Measurements from ENCODE around the gene MTHFD2L. TPM values are rescaled to one million over a fixed set of nuclear protein-coding genes. Genes with fewer than 3 reads are reported as not detected.

Gene MTHFD2L
- total RNA-seq, 1 experiment from 2014 or later = 9.4 TPM

DNA sequence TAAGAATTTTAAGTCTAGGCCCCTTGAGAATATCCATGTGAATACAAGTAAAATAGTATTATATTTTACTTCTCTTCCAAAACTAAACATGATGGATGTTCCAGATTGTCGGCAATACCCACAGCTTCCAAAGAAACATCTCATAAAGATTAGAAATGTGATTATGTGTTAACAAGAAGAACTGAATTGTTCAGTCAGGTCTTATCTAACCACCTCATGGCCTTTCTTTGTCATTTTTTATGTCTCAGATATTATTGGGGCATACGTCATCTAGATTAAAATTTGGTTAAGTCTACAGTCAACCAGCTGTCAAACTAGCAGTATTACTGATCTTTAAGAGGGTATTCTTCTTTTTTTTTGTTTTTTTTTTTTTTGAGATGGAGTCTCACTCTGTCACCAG lies 160.4 kb downstream of the MTHFD2L start:
- Mint-ChIP-seq H3K4me1 (peaks cover 14% of the 10 kb centered on the region), H3K9me3 (no peaks in the 10 kb centered on the region), H3K4me3 (no peak overlapping the region), H3K27me3 (ENCODE audit: low read depth) (no peaks in the 10 kb centered on the region), H3K27ac (no peak overlapping the region), H3K36me3 (no peaks in the 10 kb centered on the region)
- DNase-seq (ENCODE audit: low spot score) = no peak
- CTCF ChIA-PET = interaction anchor here (0.7 to 3.7 kb wide), 4 partner anchors 90 to 454 kb away, joined by 3 to 13 read pairs (median 4); no protein-coding TSS in a partner anchor
- POLR2A ChIA-PET = interaction anchor here (0.6 to 0.7 kb wide), 2 partner anchors 305 to 343 kb away, joined by 3 read pairs; no protein-coding TSS in a partner anchor
- no peak for ATAC-seq
- no peak for TF ChIP-seq ETV6 (CRISPR knock-in tag; IDR thresholded peaks at IDR 0.05)
- TF ChIP-seq, protein P1, sequence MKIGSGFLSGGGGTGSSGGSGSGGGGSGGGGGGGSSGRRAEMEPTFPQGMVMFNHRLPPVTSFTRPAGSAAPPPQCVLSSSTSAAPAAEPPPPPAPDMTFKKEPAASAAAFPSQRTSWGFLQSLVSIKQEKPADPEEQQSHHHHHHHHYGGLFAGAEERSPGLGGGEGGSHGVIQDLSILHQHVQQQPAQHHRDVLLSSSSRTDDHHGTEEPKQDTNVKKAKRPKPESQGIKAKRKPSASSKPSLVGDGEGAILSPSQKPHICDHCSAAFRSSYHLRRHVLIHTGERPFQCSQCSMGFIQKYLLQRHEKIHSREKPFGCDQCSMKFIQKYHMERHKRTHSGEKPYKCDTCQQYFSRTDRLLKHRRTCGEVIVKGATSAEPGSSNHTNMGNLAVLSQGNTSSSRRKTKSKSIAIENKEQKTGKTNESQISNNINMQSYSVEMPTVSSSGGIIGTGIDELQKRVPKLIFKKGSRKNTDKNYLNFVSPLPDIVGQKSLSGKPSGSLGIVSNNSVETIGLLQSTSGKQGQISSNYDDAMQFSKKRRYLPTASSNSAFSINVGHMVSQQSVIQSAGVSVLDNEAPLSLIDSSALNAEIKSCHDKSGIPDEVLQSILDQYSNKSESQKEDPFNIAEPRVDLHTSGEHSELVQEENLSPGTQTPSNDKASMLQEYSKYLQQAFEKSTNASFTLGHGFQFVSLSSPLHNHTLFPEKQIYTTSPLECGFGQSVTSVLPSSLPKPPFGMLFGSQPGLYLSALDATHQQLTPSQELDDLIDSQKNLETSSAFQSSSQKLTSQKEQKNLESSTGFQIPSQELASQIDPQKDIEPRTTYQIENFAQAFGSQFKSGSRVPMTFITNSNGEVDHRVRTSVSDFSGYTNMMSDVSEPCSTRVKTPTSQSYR (CRISPR knock-in tag; IDR thresholded peaks at IDR 0.05) = no peak
- TF ChIP-seq, protein P2, sequence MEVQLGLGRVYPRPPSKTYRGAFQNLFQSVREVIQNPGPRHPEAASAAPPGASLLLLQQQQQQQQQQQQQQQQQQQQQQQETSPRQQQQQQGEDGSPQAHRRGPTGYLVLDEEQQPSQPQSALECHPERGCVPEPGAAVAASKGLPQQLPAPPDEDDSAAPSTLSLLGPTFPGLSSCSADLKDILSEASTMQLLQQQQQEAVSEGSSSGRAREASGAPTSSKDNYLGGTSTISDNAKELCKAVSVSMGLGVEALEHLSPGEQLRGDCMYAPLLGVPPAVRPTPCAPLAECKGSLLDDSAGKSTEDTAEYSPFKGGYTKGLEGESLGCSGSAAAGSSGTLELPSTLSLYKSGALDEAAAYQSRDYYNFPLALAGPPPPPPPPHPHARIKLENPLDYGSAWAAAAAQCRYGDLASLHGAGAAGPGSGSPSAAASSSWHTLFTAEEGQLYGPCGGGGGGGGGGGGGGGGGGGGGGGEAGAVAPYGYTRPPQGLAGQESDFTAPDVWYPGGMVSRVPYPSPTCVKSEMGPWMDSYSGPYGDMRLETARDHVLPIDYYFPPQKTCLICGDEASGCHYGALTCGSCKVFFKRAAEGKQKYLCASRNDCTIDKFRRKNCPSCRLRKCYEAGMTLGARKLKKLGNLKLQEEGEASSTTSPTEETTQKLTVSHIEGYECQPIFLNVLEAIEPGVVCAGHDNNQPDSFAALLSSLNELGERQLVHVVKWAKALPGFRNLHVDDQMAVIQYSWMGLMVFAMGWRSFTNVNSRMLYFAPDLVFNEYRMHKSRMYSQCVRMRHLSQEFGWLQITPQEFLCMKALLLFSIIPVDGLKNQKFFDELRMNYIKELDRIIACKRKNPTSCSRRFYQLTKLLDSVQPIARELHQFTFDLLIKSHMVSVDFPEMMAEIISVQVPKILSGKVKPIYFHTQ (CRISPR knock-in tag; IDR thresholded peaks at IDR 0.05) = no peak
- TF ChIP-seq, protein P3, sequence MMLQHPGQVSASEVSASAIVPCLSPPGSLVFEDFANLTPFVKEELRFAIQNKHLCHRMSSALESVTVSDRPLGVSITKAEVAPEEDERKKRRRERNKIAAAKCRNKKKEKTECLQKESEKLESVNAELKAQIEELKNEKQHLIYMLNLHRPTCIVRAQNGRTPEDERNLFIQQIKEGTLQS (CRISPR knock-in tag; conservative IDR thresholded peaks at IDR 0.05) = no peak
- TF ChIP-seq, protein P4, sequence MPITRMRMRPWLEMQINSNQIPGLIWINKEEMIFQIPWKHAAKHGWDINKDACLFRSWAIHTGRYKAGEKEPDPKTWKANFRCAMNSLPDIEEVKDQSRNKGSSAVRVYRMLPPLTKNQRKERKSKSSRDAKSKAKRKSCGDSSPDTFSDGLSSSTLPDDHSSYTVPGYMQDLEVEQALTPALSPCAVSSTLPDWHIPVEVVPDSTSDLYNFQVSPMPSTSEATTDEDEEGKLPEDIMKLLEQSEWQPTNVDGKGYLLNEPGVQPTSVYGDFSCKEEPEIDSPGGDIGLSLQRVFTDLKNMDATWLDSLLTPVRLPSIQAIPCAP (CRISPR knock-in tag; IDR thresholded peaks at IDR 0.05) = no peak
- TF ChIP-seq, protein P5, sequence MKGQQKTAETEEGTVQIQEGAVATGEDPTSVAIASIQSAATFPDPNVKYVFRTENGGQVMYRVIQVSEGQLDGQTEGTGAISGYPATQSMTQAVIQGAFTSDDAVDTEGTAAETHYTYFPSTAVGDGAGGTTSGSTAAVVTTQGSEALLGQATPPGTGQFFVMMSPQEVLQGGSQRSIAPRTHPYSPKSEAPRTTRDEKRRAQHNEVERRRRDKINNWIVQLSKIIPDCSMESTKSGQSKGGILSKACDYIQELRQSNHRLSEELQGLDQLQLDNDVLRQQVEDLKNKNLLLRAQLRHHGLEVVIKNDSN (CRISPR knock-in tag; IDR thresholded peaks at IDR 0.05) = no peak
- TF ChIP-seq JUN (CRISPR knock-in tag; IDR thresholded peaks at IDR 0.05) = no peak
- no peak for TF ChIP-seq ZNF416 (CRISPR knock-in tag; IDR thresholded peaks at IDR 0.05)
- TF ChIP-seq ZNF263 (CRISPR knock-in tag; IDR thresholded peaks at IDR 0.05; ENCODE audit: low read depth) = no peak
- TF ChIP-seq, protein P6, sequence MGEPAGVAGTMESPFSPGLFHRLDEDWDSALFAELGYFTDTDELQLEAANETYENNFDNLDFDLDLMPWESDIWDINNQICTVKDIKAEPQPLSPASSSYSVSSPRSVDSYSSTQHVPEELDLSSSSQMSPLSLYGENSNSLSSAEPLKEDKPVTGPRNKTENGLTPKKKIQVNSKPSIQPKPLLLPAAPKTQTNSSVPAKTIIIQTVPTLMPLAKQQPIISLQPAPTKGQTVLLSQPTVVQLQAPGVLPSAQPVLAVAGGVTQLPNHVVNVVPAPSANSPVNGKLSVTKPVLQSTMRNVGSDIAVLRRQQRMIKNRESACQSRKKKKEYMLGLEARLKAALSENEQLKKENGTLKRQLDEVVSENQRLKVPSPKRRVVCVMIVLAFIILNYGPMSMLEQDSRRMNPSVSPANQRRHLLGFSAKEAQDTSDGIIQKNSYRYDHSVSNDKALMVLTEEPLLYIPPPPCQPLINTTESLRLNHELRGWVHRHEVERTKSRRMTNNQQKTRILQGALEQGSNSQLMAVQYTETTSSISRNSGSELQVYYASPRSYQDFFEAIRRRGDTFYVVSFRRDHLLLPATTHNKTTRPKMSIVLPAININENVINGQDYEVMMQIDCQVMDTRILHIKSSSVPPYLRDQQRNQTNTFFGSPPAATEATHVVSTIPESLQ (CRISPR knock-in tag; IDR thresholded peaks at IDR 0.05) = no peak
- TF ChIP-seq, protein P7, sequence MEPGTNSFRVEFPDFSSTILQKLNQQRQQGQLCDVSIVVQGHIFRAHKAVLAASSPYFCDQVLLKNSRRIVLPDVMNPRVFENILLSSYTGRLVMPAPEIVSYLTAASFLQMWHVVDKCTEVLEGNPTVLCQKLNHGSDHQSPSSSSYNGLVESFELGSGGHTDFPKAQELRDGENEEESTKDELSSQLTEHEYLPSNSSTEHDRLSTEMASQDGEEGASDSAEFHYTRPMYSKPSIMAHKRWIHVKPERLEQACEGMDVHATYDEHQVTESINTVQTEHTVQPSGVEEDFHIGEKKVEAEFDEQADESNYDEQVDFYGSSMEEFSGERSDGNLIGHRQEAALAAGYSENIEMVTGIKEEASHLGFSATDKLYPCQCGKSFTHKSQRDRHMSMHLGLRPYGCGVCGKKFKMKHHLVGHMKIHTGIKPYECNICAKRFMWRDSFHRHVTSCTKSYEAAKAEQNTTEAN (CRISPR knock-in tag; IDR thresholded peaks at IDR 0.05) = no peak
- TF ChIP-seq RORB (CRISPR knock-in tag; IDR thresholded peaks at IDR 0.05) = no peak
- TF ChIP-seq GTF2I (CRISPR knock-in tag; conservative IDR thresholded peaks at IDR 0.05) = no peak
- TF ChIP-seq KAT7 (CRISPR knock-in tag; IDR thresholded peaks at IDR 0.05; ENCODE audit: borderline replicate concordance) = no peak

DNA sequence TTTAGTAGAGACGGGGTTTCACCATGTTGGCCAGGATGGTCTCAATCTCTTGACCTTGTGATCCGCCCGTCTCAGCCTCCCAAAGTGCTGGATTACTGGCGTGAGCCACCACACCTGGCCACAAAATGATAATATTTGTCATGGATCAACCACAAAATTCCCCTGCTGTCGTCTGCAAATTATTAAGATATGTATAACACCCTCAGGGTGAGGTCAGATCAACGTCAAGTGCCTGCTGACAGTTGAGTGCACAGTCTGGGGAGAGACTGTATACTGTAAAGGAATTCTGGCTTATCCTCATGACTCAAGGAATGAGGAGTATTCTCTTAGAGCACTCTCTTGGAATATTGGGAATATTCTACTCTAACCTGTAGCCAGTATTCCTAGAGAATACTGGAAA lies 161.6 kb downstream of the MTHFD2L start:
- DNase-seq (ENCODE audit: low spot score) (no peak), ATAC-seq (no peak)
- Mint-ChIP-seq H3K36me3 (no peaks in the 10 kb centered on the region), H3K4me1 (peaks cover 21% of the 10 kb centered on the region), H3K9me3 (no peaks in the 10 kb centered on the region), H3K27ac (no peak overlapping the region), H3K27me3 (ENCODE audit: low read depth) (no peaks in the 10 kb centered on the region), H3K4me3 (no peak overlapping the region)
- ChIA-PET CTCF (interaction anchor here (0.9 to 3.7 kb wide), 7 partner anchors 32 to 455 kb away, joined by 3 to 13 read pairs (median 4); no protein-coding TSS in a partner anchor), POLR2A (no interaction called here)
- TF ChIP-seq CREM (CRISPR knock-in tag; IDR thresholded peaks at IDR 0.05) (no peak), NFE2L1 (CRISPR knock-in tag; IDR thresholded peaks at IDR 0.05) (no peak), NR3C1 (CRISPR knock-in tag; conservative IDR thresholded peaks at IDR 0.05; ENCODE audit: low read depth) (no peak), SMAD3 (CRISPR knock-in tag; IDR thresholded peaks at IDR 0.05; ENCODE audit: borderline replicate concordance) (no peak), ZNF121 (CRISPR knock-in tag; IDR thresholded peaks at IDR 0.05) (no peak), ZNF263 (CRISPR knock-in tag; IDR thresholded peaks at IDR 0.05; ENCODE audit: low read depth) (no peak), JUN (CRISPR knock-in tag; IDR thresholded peaks at IDR 0.05) (no peak), SP1 (CRISPR knock-in tag; conservative IDR thresholded peaks at IDR 0.05) (no peak), RORB (CRISPR knock-in tag; IDR thresholded peaks at IDR 0.05) (no peak), CREB1 (CRISPR knock-in tag; IDR thresholded peaks at IDR 0.05) (no peak)
- TF ChIP-seq, protein P8, sequence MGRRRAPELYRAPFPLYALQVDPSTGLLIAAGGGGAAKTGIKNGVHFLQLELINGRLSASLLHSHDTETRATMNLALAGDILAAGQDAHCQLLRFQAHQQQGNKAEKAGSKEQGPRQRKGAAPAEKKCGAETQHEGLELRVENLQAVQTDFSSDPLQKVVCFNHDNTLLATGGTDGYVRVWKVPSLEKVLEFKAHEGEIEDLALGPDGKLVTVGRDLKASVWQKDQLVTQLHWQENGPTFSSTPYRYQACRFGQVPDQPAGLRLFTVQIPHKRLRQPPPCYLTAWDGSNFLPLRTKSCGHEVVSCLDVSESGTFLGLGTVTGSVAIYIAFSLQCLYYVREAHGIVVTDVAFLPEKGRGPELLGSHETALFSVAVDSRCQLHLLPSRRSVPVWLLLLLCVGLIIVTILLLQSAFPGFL (CRISPR knock-in tag; IDR thresholded peaks at IDR 0.05; ENCODE audit: borderline replicate concordance) = no peak
- TF ChIP-seq, protein P9, sequence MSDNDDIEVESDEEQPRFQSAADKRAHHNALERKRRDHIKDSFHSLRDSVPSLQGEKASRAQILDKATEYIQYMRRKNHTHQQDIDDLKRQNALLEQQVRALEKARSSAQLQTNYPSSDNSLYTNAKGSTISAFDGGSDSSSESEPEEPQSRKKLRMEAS (CRISPR knock-in tag; IDR thresholded peaks at IDR 0.05) = no peak
- TF ChIP-seq, protein P3 (CRISPR knock-in tag; conservative IDR thresholded peaks at IDR 0.05) = no peak
